C4-2B (cell line): ENCODE results near the gene MMP25.
A peak's percentile ranks its signal among the peaks of the same experiment; 100 is the strongest.

ENCODE experiments used
- ZFX ChIP-seq: fragments of 450-650 bp; IDR thresholded peaks from 2 replicates; pipeline ENCODE4 v1.6.1; 2017
- TF ChIP-seq, protein P1 (sequence below): fragments of 450-650 bp; conservative IDR thresholded peaks from 2 replicates; pipeline ENCODE4 v1.5.1; 2017; ENCODE audit warnings: mild to moderate bottlenecking

DNA sequence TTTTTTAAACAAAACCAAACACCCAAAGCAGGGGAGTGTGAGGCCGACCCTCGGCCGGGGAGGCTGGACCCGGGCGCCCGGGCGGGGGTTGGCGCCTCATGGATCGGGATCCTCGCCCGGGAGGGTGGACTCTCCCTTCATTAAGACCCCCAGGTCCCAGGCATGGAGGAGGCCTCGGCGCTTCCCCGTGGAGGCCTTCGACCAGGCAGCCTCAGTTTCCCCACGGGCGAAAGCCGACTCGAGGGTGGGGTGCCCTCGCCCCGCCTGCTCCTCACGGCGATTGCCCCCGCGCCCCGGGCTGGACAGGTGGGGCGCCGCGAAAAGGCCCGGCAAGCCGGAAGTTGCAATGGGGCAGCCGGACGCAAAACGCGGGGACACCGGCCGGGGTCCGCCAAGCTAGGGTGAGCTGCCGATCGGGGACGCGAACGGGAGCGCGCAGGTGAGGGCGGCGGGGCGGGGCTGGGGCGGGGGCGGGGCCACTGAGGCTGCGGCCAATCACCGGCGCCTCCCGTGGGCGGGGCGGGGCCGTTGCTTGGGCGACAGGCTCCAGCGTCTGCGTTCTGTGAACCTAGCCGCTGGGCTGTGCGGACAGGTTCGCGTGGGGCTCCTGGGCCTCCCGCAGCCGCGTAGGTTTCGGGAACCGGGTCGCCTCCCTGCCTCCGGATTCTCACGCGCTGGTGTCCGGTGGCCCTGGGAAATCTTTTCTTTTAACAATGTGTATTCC, 60.0 kb downstream of the MMP25 start:
- TF ChIP-seq, protein P1, sequence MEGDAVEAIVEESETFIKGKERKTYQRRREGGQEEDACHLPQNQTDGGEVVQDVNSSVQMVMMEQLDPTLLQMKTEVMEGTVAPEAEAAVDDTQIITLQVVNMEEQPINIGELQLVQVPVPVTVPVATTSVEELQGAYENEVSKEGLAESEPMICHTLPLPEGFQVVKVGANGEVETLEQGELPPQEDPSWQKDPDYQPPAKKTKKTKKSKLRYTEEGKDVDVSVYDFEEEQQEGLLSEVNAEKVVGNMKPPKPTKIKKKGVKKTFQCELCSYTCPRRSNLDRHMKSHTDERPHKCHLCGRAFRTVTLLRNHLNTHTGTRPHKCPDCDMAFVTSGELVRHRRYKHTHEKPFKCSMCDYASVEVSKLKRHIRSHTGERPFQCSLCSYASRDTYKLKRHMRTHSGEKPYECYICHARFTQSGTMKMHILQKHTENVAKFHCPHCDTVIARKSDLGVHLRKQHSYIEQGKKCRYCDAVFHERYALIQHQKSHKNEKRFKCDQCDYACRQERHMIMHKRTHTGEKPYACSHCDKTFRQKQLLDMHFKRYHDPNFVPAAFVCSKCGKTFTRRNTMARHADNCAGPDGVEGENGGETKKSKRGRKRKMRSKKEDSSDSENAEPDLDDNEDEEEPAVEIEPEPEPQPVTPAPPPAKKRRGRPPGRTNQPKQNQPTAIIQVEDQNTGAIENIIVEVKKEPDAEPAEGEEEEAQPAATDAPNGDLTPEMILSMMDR: no peak
- peak; percentile 56; the same call in 1 of the 2 replicates for TF ChIP-seq ZFX
